PC-9 (cell line): Measurements from ENCODE around the gene EYA2. TPM values are rescaled to one million over a fixed set of nuclear protein-coding genes. Genes with fewer than 3 reads are reported as not detected.

Source experiments
- BruUV-seq: library from RNA; stranded (reverse); fragments of 400-500 nt; replicated peaks from 2 replicates; lab custom pipeline; 2021; lab: Mats Ljungman, UMichigan
- CTCF ChIA-PET: fragments of 300-600 bp; sonication (Branson Sonifier 250); formaldehyde crosslinking; loops from one replicate; lab custom pipeline; 2022; ENCODE audit warnings: antibody characterized with exemption; lab: Charles Lee
- POLR2A ChIA-PET: fragments of 300-600 bp; sonication (Branson Sonifier 250); formaldehyde crosslinking; loops from one replicate; lab custom pipeline; 2022; ENCODE audit warnings: antibody characterized with exemption; ENCODE audit not compliant: unreplicated experiment; lab: Charles Lee
- DNase-seq, 2 experiments: peaks; one replicate each; pipeline versions ENCODE4 v3.0.0 to v3.0.0-alpha.2; 2015 to 2022; ENCODE audit warnings: mixed read lengths in 1 of 2
- H2AFZ ChIP-seq: fragments of 200-600 bp; sonication (generic); 2 replicates; pipeline ENCODE4 v1.8.1; 2017; ENCODE audit warnings: antibody characterized with exemption
- H3F3A ChIP-seq: fragments of 200-600 bp; sonication (generic); 2 replicates; pipeline ENCODE4 v1.8.1; 2017; ENCODE audit warnings: antibody characterized with exemption, mild to moderate bottlenecking, low read depth; ENCODE audit not compliant: insufficient read depth
- H3K27ac ChIP-seq: fragments of 200-600 bp; sonication (generic); 2 replicates; pipeline ENCODE4 v1.6.1; 2016; ENCODE audit warnings: mixed run types
- H3K27me3 ChIP-seq: fragments of 200-600 bp; sonication (generic); 2 replicates; pipeline ENCODE4 v1.6.1; 2016; ENCODE audit warnings: low read depth, mixed run types; ENCODE audit not compliant: insufficient read depth
- H3K36me3 ChIP-seq: fragments of 200-600 bp; sonication (generic); 2 replicates; pipeline ENCODE4 v1.6.1; 2016; ENCODE audit warnings: low read depth, mixed run types
- H3K4me1 ChIP-seq: fragments of 200-600 bp; sonication (generic); replicated peaks from 2 replicates; pipeline ENCODE4 v1.6.1; 2016; ENCODE audit warnings: mixed run types; ENCODE audit not compliant: insufficient read depth
- H3K4me2 ChIP-seq: fragments of 200-600 bp; sonication (generic); 2 replicates; pipeline ENCODE4 v1.6.1; 2017; ENCODE audit warnings: mixed run types
- H3K4me3 ChIP-seq: fragments of 200-600 bp; sonication (generic); 2 replicates; pipeline ENCODE4 v1.6.1; 2016; ENCODE audit warnings: mixed run types
- H3K79me2 ChIP-seq: fragments of 200-600 bp; sonication (generic); 2 replicates; pipeline ENCODE4 v1.6.1; 2017; ENCODE audit warnings: low read depth, mixed run types
- H3K9me2 ChIP-seq: fragments of 200-600 bp; sonication (generic); 2 replicates; pipeline ENCODE4 v1.8.1; 2017; ENCODE audit warnings: mild to moderate bottlenecking; ENCODE audit not compliant: insufficient read depth
- H3K9me3 ChIP-seq: fragments of 200-600 bp; sonication (generic); 2 replicates; pipeline ENCODE4 v1.8.1; 2016; ENCODE audit warnings: low read depth; ENCODE audit not compliant: insufficient read depth
- H4K20me1 ChIP-seq: fragments of 200-600 bp; sonication (generic); 2 replicates; pipeline ENCODE4 v1.8.1; 2017; ENCODE audit not compliant: insufficient read depth
- EZH2 ChIP-seq: fragments of 200-600 bp; sonication (generic); IDR thresholded peaks from 2 replicates; pipeline ENCODE4 v1.8.0; 2017; ENCODE audit warnings: antibody characterized with exemption, low read depth
- intact Hi-C: fragments of 100-400 bp; cut with micrococcal nuclease; formaldehyde crosslinking; loops from one replicate; pipeline ENCODE4 v1.10.0; 2022; ENCODE audit not compliant: unreplicated experiment
- total RNA-seq: library from RNA; stranded (reverse); gene quantifications from 2 replicates; pipeline ENCODE4 v1.2.3, GENCODE V29; 2021
- TF ChIP-seq, protein P1 (sequence below): fragments of 200-600 bp; sonication (generic); conservative IDR thresholded peaks from 2 replicates; pipeline ENCODE4 v1.6.1; 2017; ENCODE audit warnings: mixed run types, antibody characterized with exemption, mild to moderate bottlenecking, moderate library complexity

Gene EYA2
- total RNA-seq, 1 experiment from 2014 or later = not detected

DNA sequence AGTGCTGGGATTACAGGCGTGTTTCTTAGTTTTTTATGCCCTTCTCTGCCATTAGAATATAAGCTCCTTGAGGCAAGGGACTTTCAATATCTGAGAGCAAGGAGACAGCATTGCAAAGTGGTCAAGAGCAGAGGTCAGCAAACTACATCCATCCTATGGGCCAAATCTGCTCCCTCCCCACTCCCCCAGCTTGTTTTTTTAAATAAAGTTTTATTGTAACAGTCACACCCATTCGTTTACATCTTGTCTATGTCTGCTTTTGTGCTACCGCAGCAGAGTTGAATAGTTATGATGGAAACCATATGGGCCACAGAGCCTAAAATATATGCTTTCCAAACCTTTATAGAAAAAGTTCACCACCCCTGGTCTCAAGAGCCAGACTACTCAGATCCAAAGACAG lies 227.9 kb downstream of the EYA2 start:
- intact Hi-C loops = no loop called here
- POLR2A ChIA-PET = interaction anchor here (0.7 kb wide), 1 partner anchor 248 kb away, joined by 4 read pairs; no protein-coding TSS in a partner anchor

DNA sequence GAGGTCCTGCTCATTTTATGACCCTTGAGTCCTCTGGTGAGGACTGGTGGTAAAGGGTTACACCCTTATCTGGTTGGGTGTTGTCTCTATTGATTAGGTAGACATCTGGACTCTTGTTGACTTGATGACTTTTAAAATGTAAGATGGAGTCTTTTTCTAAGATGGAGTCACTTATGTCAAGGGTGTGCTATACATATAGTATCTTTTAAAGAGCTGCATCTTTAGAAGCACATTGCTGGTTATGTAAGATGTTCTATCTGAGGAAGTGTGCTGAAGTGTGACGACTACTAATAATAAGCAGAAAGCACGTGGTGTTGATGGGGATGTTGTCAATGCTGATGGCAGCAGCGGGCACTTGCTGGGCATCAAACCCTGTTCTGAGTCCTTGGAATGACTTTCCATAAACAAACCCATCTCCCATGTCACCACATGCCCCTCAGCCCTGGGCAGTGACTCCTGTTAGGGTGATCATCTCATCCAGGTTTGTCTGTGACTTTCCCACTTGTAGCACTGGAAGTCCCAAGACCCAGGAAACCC lies 229.6 kb downstream of the EYA2 start:
- no peaks in the 10 kb centered on the region for H3K27me3 ChIP-seq
- POLR2A ChIA-PET = interaction anchor here (0.6 to 0.7 kb wide), 2 partner anchors 15 to 1416 kb away, joined by 4 to 9 read pairs; no protein-coding TSS in a partner anchor
- H3K9me2 ChIP-seq = no peaks in the 10 kb centered on the region
- TF ChIP-seq EZH2 = no peak
- TF ChIP-seq, protein P1, sequence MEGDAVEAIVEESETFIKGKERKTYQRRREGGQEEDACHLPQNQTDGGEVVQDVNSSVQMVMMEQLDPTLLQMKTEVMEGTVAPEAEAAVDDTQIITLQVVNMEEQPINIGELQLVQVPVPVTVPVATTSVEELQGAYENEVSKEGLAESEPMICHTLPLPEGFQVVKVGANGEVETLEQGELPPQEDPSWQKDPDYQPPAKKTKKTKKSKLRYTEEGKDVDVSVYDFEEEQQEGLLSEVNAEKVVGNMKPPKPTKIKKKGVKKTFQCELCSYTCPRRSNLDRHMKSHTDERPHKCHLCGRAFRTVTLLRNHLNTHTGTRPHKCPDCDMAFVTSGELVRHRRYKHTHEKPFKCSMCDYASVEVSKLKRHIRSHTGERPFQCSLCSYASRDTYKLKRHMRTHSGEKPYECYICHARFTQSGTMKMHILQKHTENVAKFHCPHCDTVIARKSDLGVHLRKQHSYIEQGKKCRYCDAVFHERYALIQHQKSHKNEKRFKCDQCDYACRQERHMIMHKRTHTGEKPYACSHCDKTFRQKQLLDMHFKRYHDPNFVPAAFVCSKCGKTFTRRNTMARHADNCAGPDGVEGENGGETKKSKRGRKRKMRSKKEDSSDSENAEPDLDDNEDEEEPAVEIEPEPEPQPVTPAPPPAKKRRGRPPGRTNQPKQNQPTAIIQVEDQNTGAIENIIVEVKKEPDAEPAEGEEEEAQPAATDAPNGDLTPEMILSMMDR = no peak
- H3K4me1 ChIP-seq = peaks cover 23% of the 10 kb centered on the region
- intact Hi-C loops = loop anchor here (2.0 kb wide), 1 partner anchor 23 kb away; no protein-coding TSS in a partner anchor
- H4K20me1 ChIP-seq = no peaks in the 10 kb centered on the region
- no TSS peak for BruUV-seq
- no peaks in the 10 kb centered on the region for H3K36me3 ChIP-seq
- peak overlapping the region; percentile 54 for H3K27ac ChIP-seq
- H3K9me3 ChIP-seq = no peaks in the 10 kb centered on the region
- H3F3A ChIP-seq = peaks cover 7% of the 10 kb centered on the region
- no peak overlapping the region for H3K4me3 ChIP-seq
- peak in 1 of 2 experiments; percentile 8 for DNase-seq
- no peaks in the 10 kb centered on the region for H3K79me2 ChIP-seq
- CTCF ChIA-PET = interaction anchor here (1.5 kb wide), 1 partner anchor 10 kb away, joined by 5 read pairs; no protein-coding TSS in a partner anchor
- peak overlapping the region; percentile 39 for H3K4me2 ChIP-seq
- H2AFZ ChIP-seq = no peak overlapping the region

More for the DNA sequence above, 227.9 kb downstream of the EYA2 start:
- Histone ChIP-seq H3K4me1 (peaks cover 23% of the 10 kb centered on the region), H3K27me3 (no peaks in the 10 kb centered on the region), H3K79me2 (no peaks in the 10 kb centered on the region), H3K27ac (no peak overlapping the region), H3K36me3 (no peaks in the 10 kb centered on the region), H3K9me3 (no peaks in the 10 kb centered on the region), H3K4me2 (no peak overlapping the region), H4K20me1 (no peaks in the 10 kb centered on the region), H3K4me3 (no peak overlapping the region), H3K9me2 (no peaks in the 10 kb centered on the region), H3F3A (peaks cover 7% of the 10 kb centered on the region), H2AFZ (no peak overlapping the region)
- DNase-seq = no peak
- TF ChIP-seq, protein P1 = no peak
- no peak for TF ChIP-seq EZH2
- CTCF ChIA-PET = no interaction called here
- no TSS peak for BruUV-seq

DNA sequence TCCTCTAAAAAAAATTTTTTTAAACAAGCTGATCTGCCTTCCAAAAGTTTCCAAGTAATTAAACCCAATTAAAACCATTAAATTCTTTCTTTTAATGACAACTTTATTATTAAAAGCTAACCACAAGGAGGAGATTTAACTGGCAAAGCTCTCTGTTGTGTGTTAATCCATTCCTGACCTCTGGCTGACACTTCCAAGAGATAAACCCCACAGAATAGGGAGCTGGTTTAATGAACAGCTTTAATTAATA lies 230.8 kb downstream of the EYA2 start:
- Histone ChIP-seq H3K9me2 (no peaks in the 10 kb centered on the region), H3K27me3 (no peaks in the 10 kb centered on the region), H3K4me1 (peaks cover 23% of the 10 kb centered on the region), H3K4me2 (peak overlapping the region; percentile 39), H2AFZ (no peak overlapping the region), H3K79me2 (no peaks in the 10 kb centered on the region), H3K36me3 (no peaks in the 10 kb centered on the region), H3K27ac (peak overlapping the region; percentile 61), H4K20me1 (no peaks in the 10 kb centered on the region), H3F3A (peaks cover 7% of the 10 kb centered on the region), H3K9me3 (no peaks in the 10 kb centered on the region), H3K4me3 (no peak overlapping the region)
- no TSS peak for BruUV-seq
- ChIA-PET CTCF (interaction anchor here (1.2 to 1.5 kb wide), 2 partner anchors 9 to 14 kb away, joined by 5 read pairs; no protein-coding TSS in a partner anchor), POLR2A (interaction anchor here (0.6 to 0.7 kb wide), 4 partner anchors 94 to 1074 kb away, joined by 6 to 15 read pairs (median 10); no protein-coding TSS in a partner anchor)
- TF ChIP-seq, protein P1 = no peak
- TF ChIP-seq EZH2 = no peak
- DNase-seq = peak in 1 of 2 experiments; percentile 54
- intact Hi-C loops = loop anchor here (2.0 kb wide), 1 partner anchor 21 kb away; no protein-coding TSS in a partner anchor
